ENCODE data around the gene GIPC1. TPM values are rescaled to one million over a fixed set of nuclear protein-coding genes. Genes with fewer than 3 reads are reported as not detected.

Gene GIPC1
- total RNA-seq, 1 experiment from 2014 or later: 55.0 TPM

- no peak for DNase-seq (ENCODE audit: extremely low read depth, low read depth)
Measured at GRCh38 chr19:14495672-14496028, 277 bp downstream of the GIPC1 start.

GRCh38 chr19:14494910-14495671, 836 bp downstream of the GIPC1 start:
- DNase-seq (ENCODE audit: extremely low read depth, low read depth): no peak

- DNase-seq (ENCODE audit: extremely low read depth, low read depth): no peak
Measured at GRCh38 chr19:14494411-14494810, 1.5 kb downstream of the GIPC1 start.

GRCh38 chr19:14492756-14493337, 3.1 kb downstream of the GIPC1 start:
- DNase-seq (ENCODE audit: extremely low read depth, low read depth): no peak

GRCh38 chr19:14487370-14488125, 8.4 kb downstream of the GIPC1 start:
- no peak for DNase-seq (ENCODE audit: extremely low read depth, low read depth)

- DNase-seq (ENCODE audit: extremely low read depth, low read depth): no peak
Measured at GRCh38 chr19:14482172-14482941, 13.6 kb downstream of the GIPC1 start.

DNA sequence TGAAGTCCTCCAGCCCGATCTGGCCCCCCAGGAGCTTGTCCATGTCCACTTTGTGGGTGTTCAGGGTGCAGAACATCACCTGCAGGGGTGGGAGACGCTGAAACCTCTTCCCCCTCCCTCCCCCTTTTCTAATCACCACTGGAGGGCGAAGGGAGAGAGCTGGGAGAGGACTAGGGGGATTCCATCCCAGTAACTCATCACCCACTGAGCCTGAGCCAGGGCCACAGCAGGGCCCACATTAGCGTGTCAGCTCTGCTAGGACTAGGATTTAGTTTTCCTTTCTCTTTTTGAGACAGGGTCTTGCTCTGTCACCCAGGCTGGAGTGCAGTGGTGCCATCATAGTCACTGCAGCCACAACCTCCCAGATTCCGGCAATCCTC, 15.2 kb downstream of the GIPC1 start:
- no peak for DNase-seq (ENCODE audit: extremely low read depth, low read depth)

GRCh38 chr19:14479975-14480699, 15.8 kb downstream of the GIPC1 start:
- no peak for DNase-seq (ENCODE audit: extremely low read depth, low read depth)

DNA sequence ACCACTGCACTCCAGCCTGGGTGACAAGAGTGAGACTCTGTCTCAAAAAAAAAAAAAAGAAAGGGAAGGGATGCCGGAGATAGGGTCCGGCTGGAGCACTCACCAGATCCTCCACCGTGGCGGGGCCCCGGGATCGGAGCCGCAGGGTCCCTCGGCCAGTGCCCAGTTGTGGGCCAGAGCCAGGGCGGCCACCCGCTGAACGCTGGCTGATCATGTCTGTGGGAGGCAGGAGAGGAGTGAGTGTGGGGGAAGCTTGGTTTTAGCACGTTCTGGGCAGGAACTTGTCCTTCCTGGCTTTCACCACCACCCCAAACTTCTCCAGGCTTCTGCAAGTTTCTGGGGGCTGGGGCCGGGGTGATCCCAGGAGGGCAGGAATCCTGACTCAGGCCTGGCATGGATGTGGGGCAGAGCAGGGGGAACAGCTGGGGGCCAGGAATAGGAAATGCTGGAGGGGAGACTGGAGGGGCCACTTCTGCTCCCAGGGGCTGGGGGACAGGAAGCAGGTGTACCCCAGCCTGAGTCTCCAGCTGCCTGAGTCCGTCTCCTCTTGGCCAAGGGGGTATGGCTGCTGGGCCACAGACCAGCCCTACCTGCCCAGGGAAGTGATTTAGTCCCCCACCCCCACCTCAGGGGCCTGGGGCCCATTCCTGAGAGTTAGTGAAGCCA, 16.5 kb downstream of the GIPC1 start:
- no peak for DNase-seq (ENCODE audit: extremely low read depth, low read depth)

GRCh38 chr19:14478113-14478545, 17.8 kb downstream of the GIPC1 start:
- no peak for DNase-seq (ENCODE audit: extremely low read depth, low read depth)

- DNase-seq (ENCODE audit: extremely low read depth, low read depth): no peak
Measured at GRCh38 chr19:14477418-14478112, 18.4 kb downstream of the GIPC1 start.

DNA sequence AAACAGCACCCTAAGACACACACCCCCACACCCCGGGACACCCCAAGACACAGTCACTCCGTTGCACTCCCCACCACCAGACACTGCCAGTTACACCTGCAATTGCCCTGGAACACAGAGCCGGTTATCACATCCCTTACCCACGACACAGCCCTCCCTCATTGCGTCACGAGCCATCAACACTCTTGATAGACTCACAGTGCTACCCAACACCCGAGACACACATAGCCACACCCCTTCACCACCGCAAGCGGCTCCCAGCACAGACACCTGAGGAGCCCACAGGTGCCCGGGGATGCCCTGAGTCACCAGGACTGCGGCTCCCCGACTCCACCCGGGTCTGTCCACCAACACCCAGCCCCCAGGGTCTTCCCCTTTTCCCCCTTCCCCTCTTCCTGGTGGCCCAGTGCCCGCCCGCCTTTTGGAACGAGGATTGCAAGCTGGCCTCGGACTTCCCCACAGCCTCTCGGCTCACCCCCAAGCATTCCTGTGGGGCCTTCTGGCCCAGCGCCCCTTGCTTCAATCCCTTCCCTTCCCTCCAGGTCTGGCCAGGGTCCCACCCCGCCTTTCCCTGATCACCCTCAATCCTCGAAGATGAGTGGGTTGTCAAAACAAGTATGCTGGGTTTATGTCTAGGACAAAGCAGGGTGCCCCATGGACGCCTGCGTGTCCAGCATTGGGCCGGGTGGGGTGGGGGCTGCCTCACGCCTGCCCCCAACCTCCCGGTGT, 19.1 kb downstream of the GIPC1 start:
- DNase-seq (ENCODE audit: extremely low read depth, low read depth): peak; percentile 52

- DNase-seq (ENCODE audit: extremely low read depth, low read depth): no peak
Measured at GRCh38 chr19:14476327-14476672, 19.6 kb downstream of the GIPC1 start.

DNA sequence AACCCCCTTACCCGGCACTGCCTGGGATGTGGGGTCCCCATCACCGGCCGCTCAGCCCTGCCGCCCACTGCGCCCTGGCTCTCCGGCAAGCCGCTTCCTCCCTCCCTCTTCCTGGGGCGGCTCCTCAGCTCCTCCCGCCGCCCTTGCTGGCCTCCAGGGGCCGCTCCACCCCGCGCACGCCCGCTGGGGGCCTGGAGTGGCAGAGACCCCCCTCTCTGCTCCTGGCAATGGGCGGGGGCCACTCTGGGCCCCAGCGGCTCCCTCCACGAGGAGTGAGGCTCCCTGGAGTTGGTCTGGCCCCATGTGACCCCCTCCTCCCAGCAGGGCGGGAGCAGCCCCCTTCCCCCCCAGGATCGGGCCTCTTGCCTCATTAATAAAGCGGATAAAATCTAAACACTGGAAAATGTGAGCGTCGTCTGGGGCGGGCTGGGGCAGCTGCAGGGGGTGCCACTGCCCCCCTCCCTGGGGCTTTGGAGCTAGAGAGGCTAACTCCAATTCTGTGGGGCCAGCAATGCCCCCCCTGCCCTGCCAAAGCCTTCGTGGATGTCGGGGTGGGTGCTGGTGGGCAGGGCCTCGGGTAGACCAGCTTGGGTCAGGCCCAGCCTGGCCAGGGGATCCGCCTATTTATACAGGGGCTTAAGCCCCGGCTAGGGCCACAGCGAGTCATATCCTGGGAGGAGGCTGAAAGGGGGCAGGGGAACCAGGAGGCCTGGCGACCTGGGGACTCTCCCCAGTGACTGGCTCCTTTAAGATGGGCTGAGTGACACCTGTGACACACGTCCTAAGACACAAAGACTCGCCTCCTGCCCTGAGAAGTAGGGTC, 20.5 kb downstream of the GIPC1 start, which contains the start of gene PTGER1:
PTGER1 (minus strand) TSS at position 104 of the 823 bp plus-strand sequence. CDS start 1,034 bp downstream, outside the sequence.
- no peak for DNase-seq (ENCODE audit: extremely low read depth, low read depth)

DNA sequence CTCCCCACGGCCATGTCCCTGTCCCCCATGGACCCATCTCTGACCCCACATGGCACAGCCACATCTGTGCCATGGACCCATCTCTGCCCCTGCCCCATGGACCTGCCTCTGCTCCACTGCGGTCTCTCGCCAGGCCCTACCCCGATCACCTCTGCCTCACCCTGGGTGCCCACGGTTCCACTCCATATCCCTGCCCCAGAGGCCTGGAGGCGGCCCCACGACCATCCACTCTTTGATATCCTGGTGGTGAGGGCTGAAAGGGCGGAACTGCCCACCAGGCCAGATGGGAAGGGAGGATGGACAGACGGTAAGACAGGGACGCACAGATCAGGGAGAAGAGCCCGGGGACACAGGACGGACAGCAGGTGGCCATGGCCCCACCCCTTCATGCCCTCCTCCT, 21.1 kb downstream of the GIPC1 start:
- DNase-seq (ENCODE audit: extremely low read depth, low read depth): no peak

- no peak for DNase-seq (ENCODE audit: extremely low read depth, low read depth)
Measured at GRCh38 chr19:14473978-14474578, 21.8 kb downstream of the GIPC1 start.
